Measurements from ENCODE around the gene HCCS.
A peak's percentile ranks its signal among the peaks of the same experiment; 100 is the strongest.
"Not testable (repeated sequence)": the region's sequence is repeated elsewhere in the genome, so short reads cannot be mapped to it uniquely, and the experiment has no call there.

The HCCS gene

GRCh38 chrX:11111037-11111851 is at the start of gene HCCS:
TSS of gene HCCS (plus strand) at chrX:11111332. CDS start at chrX:11112061, 729 bp downstream.
- DNase-seq = peak; percentile 92

GRCh38 chrX:11064276-11064675 is 46.9 kb upstream of the HCCS start:
- no peak for DNase-seq

- DNase-seq = no peak
Measured at GRCh38 chrX:11064851-11065600, 46.1 kb upstream of the HCCS start.

GRCh38 chrX:11066812-11067211 is 44.3 kb upstream of the HCCS start:
- DNase-seq = no peak

- DNase-seq = no peak
Measured at GRCh38 chrX:11073381-11073780, 37.8 kb upstream of the HCCS start.

- DNase-seq = no peak
Measured at GRCh38 chrX:11080741-11081305, 30.3 kb upstream of the HCCS start.

- DNase-seq = no peak
Measured at GRCh38 chrX:11081511-11081910, 29.6 kb upstream of the HCCS start.

- no peak for DNase-seq
Measured at GRCh38 chrX:11085305-11085704, 25.8 kb upstream of the HCCS start.

GRCh38 chrX:11089802-11090201 is 21.3 kb upstream of the HCCS start:
- no peak for DNase-seq

GRCh38 chrX:11097933-11098332 is 13.2 kb upstream of the HCCS start:
- no peak for DNase-seq

GRCh38 chrX:11099465-11099864 is 11.7 kb upstream of the HCCS start:
- DNase-seq = no peak

- peak; percentile 73 for DNase-seq
Measured at GRCh38 chrX:11100281-11101035, 10.7 kb upstream of the HCCS start.

GRCh38 chrX:11103006-11103405 is 8.1 kb upstream of the HCCS start:
- no peak for DNase-seq

GRCh38 chrX:11103751-11104150 is 7.4 kb upstream of the HCCS start:
- no peak for DNase-seq

GRCh38 chrX:11105080-11105479 is 6.1 kb upstream of the HCCS start:
- no peak for DNase-seq

- DNase-seq = no peak
Measured at GRCh38 chrX:11108253-11108941, 2.7 kb upstream of the HCCS start.

GRCh38 chrX:11109968-11110367 is 1.2 kb upstream of the HCCS start:
- no peak for DNase-seq

- no peak for DNase-seq
Measured at GRCh38 chrX:11111947-11112346, 815 bp downstream of the HCCS start.

- DNase-seq = no peak
Measured at GRCh38 chrX:11113731-11114130, 2.6 kb downstream of the HCCS start.

GRCh38 chrX:11117745-11118144 is 6.6 kb downstream of the HCCS start:
- no peak for DNase-seq

- no peak for DNase-seq
Measured at GRCh38 chrX:11119313-11119943, 8.3 kb downstream of the HCCS start.

GRCh38 chrX:11123087-11123486 is 12.0 kb downstream of the HCCS start:
- DNase-seq = not testable (repeated sequence)
